GM23338 (cell line): ENCODE measurements around the gene SERPINB6. TPM values are rescaled to one million over a fixed set of nuclear protein-coding genes. Genes with fewer than 3 reads are reported as not detected.

ENCODE experiments used
- ATAC-seq: fragments of 200-7000 bp; cut with Tn5 transposase; 3 replicates; pipeline ENCODE4 v1.9.1; 2020
- DNase-seq: peaks from one replicate; pipeline ENCODE4 v3.0.0-alpha.2; 2015; ENCODE audit warnings: low spot score
- H2AFZ ChIP-seq: fragments of 200-600 bp; sonication (generic); 2 replicates; pipeline ENCODE4 v1.8.0; 2016; ENCODE audit warnings: antibody characterized with exemption, mild to moderate bottlenecking, moderate library complexity
- H3F3A ChIP-seq: fragments of 200-600 bp; sonication (generic); replicated peaks from 2 replicates; pipeline ENCODE4 v1.8.0; 2017; ENCODE audit warnings: antibody characterized with exemption, mixed run types, low read depth
- H3K27ac ChIP-seq: fragments of 200-600 bp; sonication (generic); 2 replicates; pipeline ENCODE4 v1.6.1; 2016; ENCODE audit warnings: low read depth
- H3K27me3 ChIP-seq: fragments of 200-600 bp; sonication (generic); 2 replicates; pipeline ENCODE4 v1.8.0; 2016; ENCODE audit warnings: mild to moderate bottlenecking, mixed run types, moderate library complexity; ENCODE audit not compliant: insufficient read depth
- H3K36me3 ChIP-seq: fragments of 200-600 bp; sonication (generic); 2 replicates; pipeline ENCODE4 v1.8.0; 2016; ENCODE audit warnings: mild to moderate bottlenecking; ENCODE audit not compliant: insufficient read depth
- H3K4me1 ChIP-seq: fragments of 200-600 bp; sonication (generic); 2 replicates; pipeline ENCODE4 v1.8.0; 2016; ENCODE audit warnings: mild to moderate bottlenecking, moderate library complexity; ENCODE audit not compliant: insufficient read depth
- H3K4me2 ChIP-seq: fragments of 200-600 bp; sonication (generic); 2 replicates; pipeline ENCODE4 v1.7.1; 2017; ENCODE audit warnings: mixed run types
- H3K4me3 ChIP-seq: fragments of 200-600 bp; sonication (generic); 2 replicates; pipeline ENCODE4 v1.6.1; 2016; ENCODE audit warnings: mixed run types
- H3K79me2 ChIP-seq: fragments of 200-600 bp; sonication (generic); replicated peaks from 2 replicates; pipeline ENCODE4 v1.8.0; 2017; ENCODE audit warnings: mild to moderate bottlenecking; ENCODE audit not compliant: insufficient read depth
- H3K9me2 ChIP-seq: fragments of 200-600 bp; sonication (generic); 2 replicates; pipeline ENCODE4 v1.8.0; 2017; ENCODE audit not compliant: insufficient read depth
- H4K20me1 ChIP-seq: fragments of 200-600 bp; sonication (generic); replicated peaks from 2 replicates; pipeline ENCODE4 v1.8.0; 2017; ENCODE audit warnings: mild to moderate bottlenecking; ENCODE audit not compliant: insufficient read depth
- H3K27ac Mint-ChIP-seq: 2 replicates; pipeline ENCODE4 v1.8.0; 2020; ENCODE audit warnings: inconsistent platforms, mild to moderate bottlenecking, moderate library complexity, mixed read lengths
- H3K27me3 Mint-ChIP-seq: 3 replicates; pipeline ENCODE4 v1.8.0; 2022; ENCODE audit warnings: low read depth, mild to moderate bottlenecking, moderate library complexity, mixed read lengths, inconsistent platforms; ENCODE audit not compliant: insufficient read depth, poor library complexity
- H3K36me3 Mint-ChIP-seq: 3 replicates; pipeline ENCODE4 v1.8.0; 2021; ENCODE audit warnings: low read depth, mild to moderate bottlenecking, inconsistent platforms, moderate library complexity, mixed read lengths
- H3K4me1 Mint-ChIP-seq: 3 replicates; pipeline ENCODE4 v1.8.0; 2020; ENCODE audit warnings: mild to moderate bottlenecking, inconsistent platforms, mixed read lengths
- H3K4me3 Mint-ChIP-seq: 3 replicates; pipeline ENCODE4 v1.8.0; 2021; ENCODE audit warnings: moderate library complexity, mild to moderate bottlenecking, inconsistent platforms, mixed read lengths
- H3K9me3 Mint-ChIP-seq: 3 replicates; pipeline ENCODE4 v1.8.0; 2020; ENCODE audit warnings: moderate library complexity, mild to moderate bottlenecking, inconsistent platforms, mixed read lengths
- CREB1 ChIP-seq: fragments of 250-450 bp; sonication (Bioruptor Pico); IDR thresholded peaks from 2 replicates; pipeline ENCODE4 v1.5.0; 2020; ENCODE audit warnings: low read depth, mild to moderate bottlenecking, moderate library complexity
- EZH2 ChIP-seq: fragments of 200-600 bp; sonication (generic); IDR thresholded peaks from one replicate; pipeline ENCODE4 v1.8.0; 2017; ENCODE audit warnings: antibody characterized with exemption, mild to moderate bottlenecking, low read depth; ENCODE audit not compliant: unreplicated experiment
- EZH2phosphoT487 ChIP-seq: fragments of 200-600 bp; sonication (generic); IDR thresholded peaks from one replicate; pipeline ENCODE4 v1.8.1; 2018; ENCODE audit warnings: antibody characterized with exemption; ENCODE audit not compliant: unreplicated experiment
- NANOG ChIP-seq: IDR thresholded peaks from 2 replicates; pipeline ENCODE4 v1.6.1; 2016; ENCODE audit warnings: antibody characterized with exemption, borderline replicate concordance
- POLR2AphosphoS5 ChIP-seq: IDR thresholded peaks from 2 replicates; pipeline ENCODE4 v1.6.1; 2016; ENCODE audit warnings: antibody characterized with exemption, low read depth
- polyA plus RNA-seq: library from polyadenylated mRNA; unstranded; fragments of >200 nt; fragmentation: Nextera tagmentation; extraction: Ambion mirVana; gene quantifications from 2 replicates; pipeline ENCODE4 v1.2.1, GENCODE V29; 2016
- total RNA-seq: library from RNA; depleted of rRNA; stranded (reverse); fragments of >200 nt; shearing (Covaris generic); gene quantifications from 2 replicates; pipeline ENCODE4 v1.2.3, GENCODE V29; 2014
- TF ChIP-seq, protein P1 (sequence below), 2 experiments: fragments of 200-600 bp in 1 of 2; sonication (generic) in 1 of 2; conservative IDR thresholded peaks; 2 replicates each; pipeline versions ENCODE4 v1.5.1 to v1.6.1; 2016 to 2017; ENCODE audit warnings: antibody characterized with exemption in 2 of 2, low read depth in 2 of 2, mild to moderate bottlenecking in 2 of 2, moderate library complexity in 1 of 2

Gene SERPINB6
- total and polyA plus RNA-seq, 2 experiments from 2014 or later: 25.9 to 38.5 TPM

DNA sequence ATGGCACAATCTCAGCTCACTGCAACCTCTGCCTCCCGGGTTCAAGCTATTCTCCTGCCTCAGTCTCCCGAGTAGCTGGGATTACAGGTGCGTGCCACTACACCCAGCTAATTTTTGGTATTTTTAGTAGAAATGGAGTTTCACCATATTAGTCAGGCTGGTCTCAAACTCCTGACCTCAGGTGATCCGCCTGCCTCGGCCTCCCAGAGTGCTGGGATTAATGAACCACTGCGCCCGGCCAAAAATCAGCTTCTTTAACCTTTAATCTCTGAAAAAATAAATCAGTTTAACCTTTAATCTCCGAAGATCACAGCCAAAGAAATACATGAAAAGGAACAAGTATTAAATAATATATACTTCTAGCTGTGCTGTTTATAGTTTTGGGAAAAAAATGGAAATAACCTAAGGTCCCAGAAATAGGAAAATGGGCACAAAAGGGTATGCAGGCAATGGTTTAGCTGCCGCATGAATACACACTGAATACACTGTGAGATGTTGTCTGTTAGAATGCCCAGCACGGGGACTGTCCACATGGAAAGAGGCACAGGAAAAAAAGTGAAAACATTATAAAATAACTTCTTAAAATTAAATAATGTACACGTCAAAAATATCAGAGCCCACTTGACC lies 29.9 kb upstream of the SERPINB6 start:
- no peak for DNase-seq
- no peaks in the 10 kb centered on the region for H3K9me3 Mint-ChIP-seq
- H3K36me3 Mint-ChIP-seq: peaks cover 49% of the 10 kb centered on the region
- 0 out of 2 replicates have a peak, but pooled peaks cover 6% of the 10 kb centered on the region for H3F3A ChIP-seq
- peaks cover 28% of the 10 kb centered on the region for H3K79me2 ChIP-seq
- 0 out of 2 replicates have a peak, but pooled peaks cover 6% of the 10 kb centered on the region for H3K36me3 ChIP-seq
- H3K27me3 ChIP-seq: 0 out of 2 replicates have a peak, but pooled peaks cover 5% of the 10 kb centered on the region
- peaks cover 37% of the 10 kb centered on the region for H3K4me1 Mint-ChIP-seq
- TF ChIP-seq POLR2AphosphoS5: no peak
- no peak for TF ChIP-seq EZH2phosphoT487
- TF ChIP-seq, protein P1, sequence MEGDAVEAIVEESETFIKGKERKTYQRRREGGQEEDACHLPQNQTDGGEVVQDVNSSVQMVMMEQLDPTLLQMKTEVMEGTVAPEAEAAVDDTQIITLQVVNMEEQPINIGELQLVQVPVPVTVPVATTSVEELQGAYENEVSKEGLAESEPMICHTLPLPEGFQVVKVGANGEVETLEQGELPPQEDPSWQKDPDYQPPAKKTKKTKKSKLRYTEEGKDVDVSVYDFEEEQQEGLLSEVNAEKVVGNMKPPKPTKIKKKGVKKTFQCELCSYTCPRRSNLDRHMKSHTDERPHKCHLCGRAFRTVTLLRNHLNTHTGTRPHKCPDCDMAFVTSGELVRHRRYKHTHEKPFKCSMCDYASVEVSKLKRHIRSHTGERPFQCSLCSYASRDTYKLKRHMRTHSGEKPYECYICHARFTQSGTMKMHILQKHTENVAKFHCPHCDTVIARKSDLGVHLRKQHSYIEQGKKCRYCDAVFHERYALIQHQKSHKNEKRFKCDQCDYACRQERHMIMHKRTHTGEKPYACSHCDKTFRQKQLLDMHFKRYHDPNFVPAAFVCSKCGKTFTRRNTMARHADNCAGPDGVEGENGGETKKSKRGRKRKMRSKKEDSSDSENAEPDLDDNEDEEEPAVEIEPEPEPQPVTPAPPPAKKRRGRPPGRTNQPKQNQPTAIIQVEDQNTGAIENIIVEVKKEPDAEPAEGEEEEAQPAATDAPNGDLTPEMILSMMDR (conservative IDR thresholded peaks at IDR 0.05; ENCODE audit: low read depth in 2 of 2): no peak
- TF ChIP-seq NANOG: no peak
- no peak for TF ChIP-seq EZH2
- no peaks in the 10 kb centered on the region for H3K9me2 ChIP-seq
- peak overlapping the region; percentile 91 for H3K4me3 Mint-ChIP-seq
- no peak for ATAC-seq
- peaks cover 6% of the 10 kb centered on the region for H3K27me3 Mint-ChIP-seq
- no peaks in the 10 kb centered on the region; the same call in 1 of the 2 replicates for H4K20me1 ChIP-seq
- no peak overlapping the region for H2AFZ ChIP-seq
- H3K4me3 ChIP-seq: peak overlapping the region; percentile 95; the same call in 1 of the 2 replicates
- H3K4me2 ChIP-seq: peak overlapping the region; percentile 97
- peak overlapping the region; percentile 72; the same call in 1 of the 2 replicates for H3K27ac Mint-ChIP-seq
- H3K27ac ChIP-seq: 0 out of 2 replicates have a peak overlapping the region, but pooled peaks have one; percentile 5
- peaks cover 30% of the 10 kb centered on the region for H3K4me1 ChIP-seq

DNA sequence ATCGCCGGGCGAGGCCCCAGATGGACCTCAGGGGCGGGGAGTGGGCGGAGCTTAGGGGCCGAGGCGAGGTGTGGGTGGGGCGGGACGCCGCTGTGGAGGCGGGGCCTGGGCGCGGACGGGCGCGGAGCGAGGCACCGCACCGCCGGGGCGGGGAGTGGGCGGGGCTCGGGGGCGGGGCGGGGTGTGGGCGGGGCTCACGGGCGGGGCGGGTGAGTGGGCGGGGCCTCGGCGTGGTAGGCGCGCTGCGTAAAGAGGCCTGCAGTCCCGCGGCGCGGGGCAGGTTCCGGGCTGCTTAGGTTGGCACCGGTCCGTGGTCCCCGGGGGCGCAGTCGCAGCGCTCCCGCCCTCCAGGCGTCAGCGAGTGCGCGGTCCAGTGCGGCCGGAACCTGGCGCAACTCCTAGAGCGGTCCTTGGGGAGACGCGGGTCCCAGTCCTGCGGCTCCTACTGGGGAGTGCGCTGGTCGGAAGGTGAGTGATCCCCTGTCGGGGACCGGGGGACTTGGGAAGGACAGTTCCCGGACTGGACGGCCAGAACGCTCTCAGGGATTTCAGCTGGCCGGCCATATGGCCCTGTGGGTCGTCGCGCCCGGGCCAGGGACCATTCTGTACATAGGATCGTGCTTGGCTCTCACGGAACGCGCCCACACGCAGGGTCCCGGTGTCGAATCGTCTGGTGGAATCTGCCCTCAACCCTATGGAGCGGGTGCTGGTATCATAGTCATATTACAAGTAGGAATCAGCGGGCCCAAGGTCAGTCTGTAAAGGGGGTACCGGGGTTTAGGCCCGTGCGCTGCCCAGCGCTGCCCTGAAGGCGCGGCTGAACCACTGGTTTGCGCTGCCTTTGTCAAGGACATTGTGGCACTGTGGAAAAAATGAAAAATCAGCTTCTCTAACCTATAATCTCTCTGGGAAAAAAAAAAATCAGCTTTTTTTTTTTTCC lies 28.5 kb upstream of the SERPINB6 start, which contains the start of gene NQO2:
TSS of gene NQO2 (plus strand) at position 277 of the 940 bp plus-strand sequence. CDS start 6,659 bp downstream, outside the sequence.
- Histone ChIP-seq H3K4me3 (peak within 1 kb of the TSS; percentile 97), H3K27ac (peak within 1 kb of the TSS; percentile 88; the same call in 1 of the 2 replicates), H3K36me3 (0 out of 2 replicates have a peak, but pooled peaks cover 3% of the 10 kb centered on the region), H3K79me2 (peaks cover 28% of the 10 kb centered on the region), H2AFZ (peak within 1 kb of the TSS; percentile 85), H3F3A (0 out of 2 replicates have a peak, but pooled peaks cover 6% of the 10 kb centered on the region), H4K20me1 (no peaks in the 10 kb centered on the region; the same call in 1 of the 2 replicates), H3K27me3 (0 out of 2 replicates have a peak, but pooled peaks cover 5% of the 10 kb centered on the region), H3K9me2 (no peaks in the 10 kb centered on the region), H3K4me1 (peaks cover 23% of the 10 kb centered on the region), H3K4me2 (peak within 1 kb of the TSS; percentile 99)
- no peaks in the 10 kb centered on the region for H3K9me3 Mint-ChIP-seq
- DNase-seq (peak; percentile 95), ATAC-seq (peak; percentile 69)
- TF ChIP-seq, protein P1 (conservative IDR thresholded peaks at IDR 0.05; ENCODE audit: low read depth in 2 of 2): no peak
- peak; percentile 94 for TF ChIP-seq POLR2AphosphoS5
- TF ChIP-seq CREB1 (CRISPR knock-in tag): 0 out of 2 replicates have a peak, but pooled peaks have one; percentile 36
- peak within 1 kb of the TSS; percentile 81 for H3K27ac Mint-ChIP-seq
- peaks cover 24% of the 10 kb centered on the region; the same call in 2 of the 3 replicates for H3K4me1 Mint-ChIP-seq
- H3K4me3 Mint-ChIP-seq: peak within 1 kb of the TSS; percentile 91
- H3K27me3 Mint-ChIP-seq: peaks cover 5% of the 10 kb centered on the region
- H3K36me3 Mint-ChIP-seq: peaks cover 36% of the 10 kb centered on the region
